ENCODE data around the gene PCYT1B. TPM values are rescaled to one million over a fixed set of nuclear protein-coding genes. Genes with fewer than 3 reads are reported as not detected.

PCYT1B gene
- total RNA-seq, 2 donors from 2014 or later: 1.3 to 3.0 TPM

- TF ChIP-seq CTCF (IDR thresholded peaks at IDR 0.05) (no peak), POLR2A (IDR thresholded peaks at IDR 0.05) (no peak)
- intact Hi-C loops (cut with DNase I): no loop called here
- H3K4me3 ChIP-seq: no peak overlapping the region
- no peaks in the 10 kb centered on the region for H3K27me3 ChIP-seq
- ATAC-seq (no peak), DNase-seq (no peak)
- 86 to 100% methylated on average over 1 of the region's 1 CpG for WGBS, 2 donors
- H3K4me1 ChIP-seq: no peaks in the 10 kb centered on the region
- no peaks in the 10 kb centered on the region for H3K9me3 ChIP-seq
- no peaks in the 10 kb centered on the region for H3K36me3 ChIP-seq (replicated peaks in 1 of 2; ENCODE audit: insufficient read depth in 1 of 2, low read depth in 2 of 2)
- H3K27ac ChIP-seq: no peak overlapping the region
Measured at GRCh38 chrX:24575496-24575895, 71.7 kb downstream of the PCYT1B start.

GRCh38 chrX:24574743-24575142 is 72.4 kb downstream of the PCYT1B start:
- intact Hi-C loops (cut with DNase I): no loop called here
- no peaks in the 10 kb centered on the region for H3K27me3 ChIP-seq
- H3K9me3 ChIP-seq: no peaks in the 10 kb centered on the region
- no peaks in the 10 kb centered on the region for H3K4me1 ChIP-seq
- DNase-seq (no peak), ATAC-seq (no peak)
- no peaks in the 10 kb centered on the region for H3K36me3 ChIP-seq (replicated peaks in 1 of 2; ENCODE audit: insufficient read depth in 1 of 2, low read depth in 2 of 2)
- no peak overlapping the region for H3K4me3 ChIP-seq
- no peak for TF ChIP-seq POLR2A (IDR thresholded peaks at IDR 0.05)
- no peak for TF ChIP-seq CTCF (IDR thresholded peaks at IDR 0.05)
- WGBS, 2 donors: 74 to 82% methylated on average over 4 of the region's 4 CpGs
- H3K27ac ChIP-seq: no peak overlapping the region

GRCh38 chrX:24567169-24567568 is 80.0 kb downstream of the PCYT1B start:
- no peaks in the 10 kb centered on the region for H3K9me3 ChIP-seq
- no peak overlapping the region for H3K4me3 ChIP-seq
- no peak overlapping the region for H3K27ac ChIP-seq
- no peaks in the 10 kb centered on the region for H3K27me3 ChIP-seq
- intact Hi-C loops (cut with DNase I): no loop called here
- TF ChIP-seq POLR2A (IDR thresholded peaks at IDR 0.05) (no peak), CTCF (IDR thresholded peaks at IDR 0.05) (no peak)
- DNase-seq: no peak
- no peaks in the 10 kb centered on the region for H3K4me1 ChIP-seq
- ATAC-seq: no peak
- 76 to 94% methylated on average over 4 of the region's 4 CpGs for WGBS, 2 donors
- H3K36me3 ChIP-seq (replicated peaks in 1 of 2; ENCODE audit: insufficient read depth in 1 of 2, low read depth in 2 of 2): no peaks in the 10 kb centered on the region

- 73 to 82% methylated on average over 3 of the region's 3 CpGs for WGBS, 2 donors
- ATAC-seq (no peak), DNase-seq (no peak)
- Histone ChIP-seq H3K27me3 (no peaks in the 10 kb centered on the region), H3K9me3 (no peaks in the 10 kb centered on the region), H3K4me1 (no peaks in the 10 kb centered on the region), H3K36me3 (replicated peaks in 1 of 2; ENCODE audit: insufficient read depth in 1 of 2, low read depth in 2 of 2) (no peaks in the 10 kb centered on the region), H3K4me3 (no peak overlapping the region), H3K27ac (no peak overlapping the region)
- TF ChIP-seq CTCF (IDR thresholded peaks at IDR 0.05) (no peak), POLR2A (IDR thresholded peaks at IDR 0.05) (no peak)
- intact Hi-C loops (cut with DNase I): no loop called here
Measured at GRCh38 chrX:24566240-24566639, 80.9 kb downstream of the PCYT1B start.

- TF ChIP-seq CTCF (IDR thresholded peaks at IDR 0.05) (no peak), POLR2A (IDR thresholded peaks at IDR 0.05) (no peak)
- DNase-seq: no peak
- Histone ChIP-seq H3K27ac (no peak overlapping the region), H3K36me3 (replicated peaks in 1 of 2; ENCODE audit: insufficient read depth in 1 of 2, low read depth in 2 of 2) (no peaks in the 10 kb centered on the region), H3K9me3 (no peaks in the 10 kb centered on the region), H3K4me1 (no peaks in the 10 kb centered on the region), H3K4me3 (no peak overlapping the region), H3K27me3 (no peaks in the 10 kb centered on the region)
- WGBS, 2 donors: 88 to 90% methylated on average over 12 to 18 of the region's 19 CpGs
- ATAC-seq: no peak
- intact Hi-C loops (cut with DNase I): no loop called here
Measured at GRCh38 chrX:24563291-24564010, 83.7 kb downstream of the PCYT1B start.
